ENCODE measurements around the gene ALKBH6. TPM values are rescaled to one million over a fixed set of nuclear protein-coding genes. Genes with fewer than 3 reads are reported as not detected.

ALKBH6 gene
- total RNA-seq, 2 donors from 2014 or later: 16.2 to 16.5 TPM

DNA sequence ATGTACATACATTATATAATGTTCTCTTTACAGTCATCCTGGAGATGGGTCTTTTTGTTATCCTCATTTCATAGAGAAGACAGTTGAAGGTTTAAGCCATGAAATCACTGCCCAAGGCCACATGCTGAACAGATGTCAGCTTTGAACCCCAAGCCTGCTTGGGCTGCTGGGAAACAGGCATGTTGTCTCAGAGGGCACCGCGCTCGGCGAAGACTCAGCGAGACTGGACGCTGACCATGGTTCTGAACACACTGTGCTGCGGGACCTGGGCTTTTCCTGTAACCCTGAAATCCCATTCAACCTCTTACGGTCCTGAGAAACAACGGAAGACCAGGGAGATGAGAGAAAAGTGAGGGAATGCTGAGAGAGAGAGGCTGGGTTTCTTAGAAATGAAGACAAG is 50.5 kb downstream of the ALKBH6 start:
- no peaks in the 10 kb centered on the region for H3K36me3 ChIP-seq
- H3K4me3 ChIP-seq: no peak overlapping the region
- no peak for DNase-seq (ENCODE audit: low spot score)
- H3K27ac ChIP-seq: no peak overlapping the region
- peaks cover 5 to 6% of the 10 kb centered on the region in 2 donors for H3K27me3 ChIP-seq
- peaks cover 0 to 11% of the 10 kb centered on the region in 2 donors for H3K4me1 ChIP-seq
- H3K9me3 ChIP-seq: no peaks in the 10 kb centered on the region
- TF ChIP-seq, protein P1, sequence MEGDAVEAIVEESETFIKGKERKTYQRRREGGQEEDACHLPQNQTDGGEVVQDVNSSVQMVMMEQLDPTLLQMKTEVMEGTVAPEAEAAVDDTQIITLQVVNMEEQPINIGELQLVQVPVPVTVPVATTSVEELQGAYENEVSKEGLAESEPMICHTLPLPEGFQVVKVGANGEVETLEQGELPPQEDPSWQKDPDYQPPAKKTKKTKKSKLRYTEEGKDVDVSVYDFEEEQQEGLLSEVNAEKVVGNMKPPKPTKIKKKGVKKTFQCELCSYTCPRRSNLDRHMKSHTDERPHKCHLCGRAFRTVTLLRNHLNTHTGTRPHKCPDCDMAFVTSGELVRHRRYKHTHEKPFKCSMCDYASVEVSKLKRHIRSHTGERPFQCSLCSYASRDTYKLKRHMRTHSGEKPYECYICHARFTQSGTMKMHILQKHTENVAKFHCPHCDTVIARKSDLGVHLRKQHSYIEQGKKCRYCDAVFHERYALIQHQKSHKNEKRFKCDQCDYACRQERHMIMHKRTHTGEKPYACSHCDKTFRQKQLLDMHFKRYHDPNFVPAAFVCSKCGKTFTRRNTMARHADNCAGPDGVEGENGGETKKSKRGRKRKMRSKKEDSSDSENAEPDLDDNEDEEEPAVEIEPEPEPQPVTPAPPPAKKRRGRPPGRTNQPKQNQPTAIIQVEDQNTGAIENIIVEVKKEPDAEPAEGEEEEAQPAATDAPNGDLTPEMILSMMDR (IDR thresholded peaks at IDR 0.05): no peak

DNA sequence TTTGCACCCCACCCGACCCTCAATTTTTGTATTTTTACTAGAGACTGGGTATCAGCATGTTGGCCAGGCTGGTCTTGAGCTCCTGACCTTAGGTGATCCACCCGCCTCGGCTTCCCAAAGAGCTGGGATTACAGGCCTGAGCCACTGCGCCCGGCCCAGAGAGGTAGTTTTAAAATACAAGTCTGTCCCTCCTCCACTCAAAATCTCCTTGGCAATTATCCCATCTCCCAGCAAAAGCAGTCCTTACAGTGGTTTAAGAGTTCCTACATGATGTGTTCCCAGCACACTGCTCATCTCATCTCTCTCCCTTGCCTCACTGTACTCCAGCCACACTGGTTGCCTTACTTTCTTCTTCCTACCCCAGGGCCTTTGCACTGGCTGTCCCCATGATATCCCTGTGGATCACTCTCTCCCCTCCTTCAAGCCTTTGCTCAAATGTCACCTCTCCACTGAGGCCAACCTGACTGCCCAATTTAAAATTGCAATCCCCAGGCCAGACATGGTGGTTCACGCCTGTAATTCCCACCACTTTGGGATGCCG is 53.5 kb downstream of the ALKBH6 start:
- TF ChIP-seq, protein P1 (IDR thresholded peaks at IDR 0.05): no peak
- no peak overlapping the region for H3K4me3 ChIP-seq
- H3K4me1 ChIP-seq: peaks cover 0 to 11% of the 10 kb centered on the region in 2 donors
- DNase-seq (ENCODE audit: low spot score): no peak
- H3K27me3 ChIP-seq: peaks cover 5 to 6% of the 10 kb centered on the region in 2 donors
- H3K9me3 ChIP-seq: no peaks in the 10 kb centered on the region
- H3K36me3 ChIP-seq: no peaks in the 10 kb centered on the region
- H3K27ac ChIP-seq: no peak overlapping the region

DNA sequence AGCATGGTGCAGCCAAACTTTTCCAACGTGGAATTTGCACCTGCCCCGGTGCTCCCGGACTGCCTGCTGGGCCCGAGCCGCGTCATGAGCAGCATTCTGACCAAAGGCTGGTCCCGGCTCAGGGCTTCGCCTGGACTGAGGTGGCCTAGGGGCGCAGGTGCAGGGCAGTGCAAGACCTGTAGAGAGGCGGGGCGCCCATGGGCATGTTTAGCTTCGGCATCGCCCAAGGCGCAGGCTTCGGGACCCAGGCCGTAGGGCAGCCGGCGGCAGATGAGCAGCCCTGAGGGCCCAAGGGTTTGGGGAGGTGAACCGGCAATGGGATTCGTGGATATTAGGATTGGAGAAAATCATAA is 54.1 kb downstream of the ALKBH6 start:
- H3K4me3 ChIP-seq: no peak overlapping the region
- no peak for DNase-seq (ENCODE audit: low spot score)
- H3K4me1 ChIP-seq: peaks cover 0 to 11% of the 10 kb centered on the region in 2 donors
- H3K27ac ChIP-seq: no peak overlapping the region
- TF ChIP-seq, protein P1 (IDR thresholded peaks at IDR 0.05): no peak
- no peaks in the 10 kb centered on the region for H3K36me3 ChIP-seq
- no peaks in the 10 kb centered on the region for H3K9me3 ChIP-seq
- peaks cover 5 to 6% of the 10 kb centered on the region in 2 donors for H3K27me3 ChIP-seq

Other genes starting within 250 kb of the ALKBH6 start
- gene ARHGAP33, start 238.6 kb downstream of the ALKBH6 start, total RNA-seq: 1 to 10 TPM; 1.3 to 1.4 TPM
- gene PRODH2, start 201.4 kb downstream of the ALKBH6 start, total RNA-seq: not detected
- not detected for gene NPHS1, start 161.7 kb downstream of the ALKBH6 start, total RNA-seq
- gene KIRREL2, start 157.3 kb downstream of the ALKBH6 start, total RNA-seq: under 1 TPM in 1 of 2 donors, not detected in 1; 0.51 TPM
- 10 to 100 TPM; 17.5 to 33.6 TPM for gene APLP1, start 145.6 kb downstream of the ALKBH6 start, total RNA-seq
- 1 to 10 TPM; 1.3 to 2.1 TPM for gene NFKBID, start 113.7 kb downstream of the ALKBH6 start, total RNA-seq
- 1 to 10 TPM in 1 of 2 donors, not detected in 1; 3.3 TPM for gene HCST, start 111.7 kb downstream of the ALKBH6 start, total RNA-seq
- gene TYROBP, start 105.9 kb downstream of the ALKBH6 start, total RNA-seq: 10 to 100 TPM; 26.1 to 85.4 TPM
- 10 to 100 TPM; 10.5 to 13.1 TPM for gene LRFN3, start 77.8 kb downstream of the ALKBH6 start, total RNA-seq
- 10 to 100 TPM; 30.8 to 34.9 TPM for gene SDHAF1, start 19.0 kb downstream of the ALKBH6 start, total RNA-seq
- not detected for gene SYNE4, start 5.4 kb downstream of the ALKBH6 start, total RNA-seq
- gene CLIP3, start 18.7 kb upstream of the ALKBH6 start, total RNA-seq: 10 to 100 TPM in 1 of 2 donors, 1 to 10 TPM in 1; 5.1 to 10.7 TPM
- 10 to 100 TPM in 1 of 2 donors, 1 to 10 TPM in 1; 5.7 to 11.6 TPM for gene THAP8, start 40.1 kb upstream of the ALKBH6 start, total RNA-seq
- gene WDR62, start 40.7 kb upstream of the ALKBH6 start, total RNA-seq: 10 to 100 TPM in 1 of 2 donors, under 1 TPM in 1; 0.75 to 10.6 TPM
- not detected for gene OVOL3, start 96.9 kb upstream of the ALKBH6 start, total RNA-seq
- 100 to 1,000 TPM in 1 of 2 donors, 10 to 100 TPM in 1; 76.9 to 121 TPM for gene POLR2I, start 100.7 kb upstream of the ALKBH6 start, total RNA-seq
- 100 to 1,000 TPM; 107 to 110 TPM for gene TBCB, start 101.3 kb upstream of the ALKBH6 start, total RNA-seq
- gene CAPNS1, start 125.9 kb upstream of the ALKBH6 start, total RNA-seq: 100 to 1,000 TPM; 222 to 238 TPM
- gene COX7A1, start 138.2 kb upstream of the ALKBH6 start, total RNA-seq: 100 to 1,000 TPM; 136 to 347 TPM
- 1 to 10 TPM; 2.4 to 3.1 TPM for gene ZNF565, start 200.5 kb upstream of the ALKBH6 start, total RNA-seq
- 10 to 100 TPM; 46.2 to 48.0 TPM for gene ZNF146, start 200.9 kb upstream of the ALKBH6 start, total RNA-seq

Measured in right atrium auricular region (tissue), 2 donors.